Measurements from ENCODE around the gene EML3. TPM values are rescaled to one million over a fixed set of nuclear protein-coding genes. Genes with fewer than 3 reads are reported as not detected.
A peak's percentile ranks its signal among the peaks of the same experiment; 100 is the strongest.
"Not testable (repeated sequence)": the region's sequence is repeated elsewhere in the genome, so short reads cannot be mapped to it uniquely, and the experiment has no call there.

The EML3 gene
- total and polyA plus RNA-seq, 12 donors, result 9.7 to 198 (median 36.3) TPM

DNA sequence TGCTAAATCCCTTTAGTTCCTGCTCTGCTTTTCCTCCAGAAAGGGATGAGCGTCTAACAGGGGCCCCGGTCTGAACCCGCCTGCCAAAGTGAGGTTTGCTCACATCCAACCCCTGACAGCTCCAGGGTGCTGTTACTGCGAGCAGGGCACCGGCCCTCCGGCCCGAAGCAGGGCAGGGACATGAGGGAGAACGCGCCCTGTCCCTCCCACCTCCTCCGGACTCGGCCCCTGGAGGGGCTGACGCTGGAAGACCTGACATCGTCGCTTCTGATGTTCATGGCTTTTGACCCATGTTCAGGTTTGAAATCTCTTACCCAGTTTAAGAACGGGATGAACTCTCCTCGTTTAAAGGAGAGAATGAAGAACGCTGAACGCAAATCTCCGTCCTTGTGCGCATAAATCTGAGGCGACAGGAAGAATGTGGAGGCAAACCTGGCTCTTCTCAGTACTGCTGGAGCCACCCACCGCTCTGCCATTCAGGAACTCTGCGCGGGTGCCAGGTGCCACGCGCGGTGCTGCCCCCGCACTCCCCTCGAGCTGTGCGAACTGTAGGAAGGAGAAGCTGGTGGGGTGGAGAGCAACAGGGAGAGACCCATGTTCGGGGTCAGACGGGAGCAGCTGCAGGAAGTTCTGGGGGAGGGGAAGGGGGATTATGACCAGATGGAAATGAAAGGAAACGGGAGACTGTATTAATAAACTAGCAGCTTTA, 38.1 kb downstream of the EML3 start:
- peaks cover 0 to 58% of the 10 kb centered on the region in 2 donors for H3K36me3 ChIP-seq (replicated peaks in 1 of 2)
- peak in 4 of 7 donors; percentile 38 to 59 (median 55) for DNase-seq
- peak overlapping the region; percentile 43 to 98 (median 85) for H3K27ac ChIP-seq
- H3K9me3 ChIP-seq (replicated peaks in 1 of 3), result no peaks in the 10 kb centered on the region
- intact Hi-C loops (cut with DNase I), result no loop called here
- peaks cover 13 to 45% of the 10 kb centered on the region in 2 donors for H3K4me1 ChIP-seq (replicated peaks in 1 of 2)
- H3K27me3 ChIP-seq, result no peaks in the 10 kb centered on the region
- WGBS, 4 donors, result 0 to 1% (median 1%) methylated on average over 23 to 33 of the region's 33 CpGs
- TF ChIP-seq POLR2A (IDR thresholded peaks at IDR 0.05), result no peak
- TF ChIP-seq, protein P1, sequence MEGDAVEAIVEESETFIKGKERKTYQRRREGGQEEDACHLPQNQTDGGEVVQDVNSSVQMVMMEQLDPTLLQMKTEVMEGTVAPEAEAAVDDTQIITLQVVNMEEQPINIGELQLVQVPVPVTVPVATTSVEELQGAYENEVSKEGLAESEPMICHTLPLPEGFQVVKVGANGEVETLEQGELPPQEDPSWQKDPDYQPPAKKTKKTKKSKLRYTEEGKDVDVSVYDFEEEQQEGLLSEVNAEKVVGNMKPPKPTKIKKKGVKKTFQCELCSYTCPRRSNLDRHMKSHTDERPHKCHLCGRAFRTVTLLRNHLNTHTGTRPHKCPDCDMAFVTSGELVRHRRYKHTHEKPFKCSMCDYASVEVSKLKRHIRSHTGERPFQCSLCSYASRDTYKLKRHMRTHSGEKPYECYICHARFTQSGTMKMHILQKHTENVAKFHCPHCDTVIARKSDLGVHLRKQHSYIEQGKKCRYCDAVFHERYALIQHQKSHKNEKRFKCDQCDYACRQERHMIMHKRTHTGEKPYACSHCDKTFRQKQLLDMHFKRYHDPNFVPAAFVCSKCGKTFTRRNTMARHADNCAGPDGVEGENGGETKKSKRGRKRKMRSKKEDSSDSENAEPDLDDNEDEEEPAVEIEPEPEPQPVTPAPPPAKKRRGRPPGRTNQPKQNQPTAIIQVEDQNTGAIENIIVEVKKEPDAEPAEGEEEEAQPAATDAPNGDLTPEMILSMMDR (IDR thresholded peaks at IDR 0.05), result no peak
- peak overlapping the region in 3 of 4 donors; percentile 2 to 54 (median 41) for H3K4me3 ChIP-seq

DNA sequence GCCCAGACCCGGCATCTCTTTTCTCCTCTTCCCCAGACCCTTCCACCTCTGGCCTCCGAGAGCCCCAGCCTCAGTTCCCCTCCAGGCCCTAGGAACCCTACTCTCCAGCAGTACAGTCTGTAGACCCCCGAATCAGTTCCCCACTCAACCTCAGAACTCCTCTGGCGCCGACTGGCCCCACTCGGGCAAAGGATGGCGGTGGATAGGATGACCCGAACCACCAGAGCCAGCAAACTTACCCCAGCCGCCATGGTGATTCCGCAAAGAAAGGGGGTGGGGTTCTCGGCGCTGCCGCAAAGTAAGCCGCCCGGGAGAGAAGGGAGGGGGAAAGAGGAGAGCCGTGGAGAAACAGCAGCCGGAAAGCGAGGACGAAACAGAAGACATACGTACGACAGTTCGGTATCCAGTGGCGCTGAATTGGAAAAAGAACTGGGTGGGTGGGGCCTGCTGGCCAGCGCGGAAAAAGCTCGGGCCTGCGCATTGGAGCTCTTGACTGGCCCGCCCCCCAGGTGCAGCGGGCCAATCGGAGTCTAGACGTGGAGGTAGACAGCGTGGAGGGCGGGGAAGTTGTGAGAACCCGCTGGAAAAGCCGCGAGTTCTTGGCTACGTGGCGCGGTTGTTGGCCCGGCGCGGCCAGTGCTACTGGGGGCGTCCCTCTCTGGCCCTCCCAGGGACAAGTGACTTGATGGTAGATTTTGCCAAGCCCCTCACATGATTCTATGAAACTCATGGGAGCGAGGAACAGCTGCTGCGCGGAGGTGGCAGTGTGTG, 38.8 kb downstream of the EML3 start, which contains the start of gene EEF1G:
TSS of gene EEF1G (minus strand) at position 300 of the 771 bp plus-strand sequence. CDS start at position 251, 49 bp downstream.
- Histone ChIP-seq H3K27me3 (no peaks in the 10 kb centered on the region), H3K4me3 (peak within 1 kb of the TSS; percentile 64 to 92 (median 83)), H3K4me1 (replicated peaks in 1 of 2) (peaks cover 13 to 45% of the 10 kb centered on the region in 2 donors), H3K9me3 (replicated peaks in 1 of 3) (no peaks in the 10 kb centered on the region), H3K36me3 (replicated peaks in 1 of 2) (peaks cover 0 to 58% of the 10 kb centered on the region in 2 donors), H3K27ac (peak within 1 kb of the TSS; percentile 43 to 98 (median 85))
- TF ChIP-seq, protein P1 (IDR thresholded peaks at IDR 0.05), result peak in 1 of 6 experiments; percentile 9
- peak; percentile 63 to 81 for TF ChIP-seq POLR2A (IDR thresholded peaks at IDR 0.05)
- 0% methylated on average over 31 to 46 of the region's 46 CpGs for WGBS, 4 donors
- DNase-seq, result peak; percentile 98 to 100 (median 99)
- intact Hi-C loops (cut with DNase I), result no loop called here

DNA sequence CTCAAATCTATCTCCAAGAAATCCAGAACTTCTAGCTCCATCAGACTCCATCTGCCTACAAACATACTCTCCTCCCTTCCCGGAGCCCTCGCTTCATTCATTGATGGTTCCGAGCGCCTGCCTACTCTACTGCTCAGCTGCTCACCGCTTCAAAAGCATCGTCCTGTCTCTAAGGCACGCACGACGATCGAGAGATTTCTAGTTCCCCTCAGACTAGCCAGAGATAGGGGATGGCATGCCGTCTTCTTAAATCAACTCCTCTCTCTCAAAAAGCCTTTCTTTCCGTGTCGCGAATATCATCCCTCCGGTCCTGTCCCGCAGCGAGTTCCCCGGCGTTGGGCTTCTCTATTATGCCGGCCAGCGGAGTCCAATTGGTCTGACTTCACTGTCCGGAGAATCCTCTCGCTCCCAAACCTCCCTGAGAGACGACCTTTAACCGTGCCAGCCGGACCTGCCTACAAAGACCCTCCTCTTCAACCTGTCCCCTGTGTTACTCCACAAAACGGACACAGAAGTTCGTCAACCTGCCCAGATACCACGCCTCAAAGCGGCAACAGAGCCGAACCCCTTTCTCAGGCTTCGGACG, 39.5 kb downstream of the EML3 start:
- Histone ChIP-seq H3K4me3 (peak overlapping the region; percentile 64 to 92 (median 83)), H3K27ac (peak overlapping the region in 4 of 5 donors; percentile 67 to 86 (median 70)), H3K36me3 (replicated peaks in 1 of 2) (peaks cover 0 to 58% of the 10 kb centered on the region in 2 donors), H3K27me3 (no peaks in the 10 kb centered on the region), H3K4me1 (replicated peaks in 1 of 2) (peaks cover 13 to 45% of the 10 kb centered on the region in 2 donors), H3K9me3 (replicated peaks in 1 of 3) (no peaks in the 10 kb centered on the region)
- DNase-seq, result peak in 4 of 7 donors; percentile 44 to 57 (median 49)
- WGBS, 4 donors, result 1% methylated on average over 31 to 33 of the region's 33 CpGs
- TF ChIP-seq, protein P1 (IDR thresholded peaks at IDR 0.05), result no peak
- TF ChIP-seq POLR2A (IDR thresholded peaks at IDR 0.05), result no peak
- intact Hi-C loops (cut with DNase I), result no loop called here

DNA sequence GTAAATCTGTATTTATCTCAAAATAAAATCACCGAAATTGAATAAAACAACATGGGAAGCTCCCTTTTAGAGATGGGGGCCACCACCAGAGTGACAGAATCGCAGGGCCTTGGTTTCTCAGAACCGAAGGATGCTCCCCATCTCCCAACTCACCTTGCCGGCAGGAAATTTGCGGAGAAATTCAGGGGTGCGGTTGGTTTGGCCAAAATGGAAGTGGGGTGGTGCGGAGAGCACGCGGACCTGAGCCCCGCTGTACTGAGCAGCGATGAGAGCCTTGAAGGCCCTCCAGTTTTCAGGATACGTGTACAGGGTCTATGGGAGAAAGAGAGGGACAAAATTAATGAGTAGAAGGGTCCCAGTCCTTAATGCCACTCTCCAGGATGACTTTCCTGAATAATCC, 40.1 kb downstream of the EML3 start:
- no peak for DNase-seq
- no peaks in the 10 kb centered on the region for H3K27me3 ChIP-seq
- peaks cover 0 to 61% of the 10 kb centered on the region in 2 donors for H3K36me3 ChIP-seq (replicated peaks in 1 of 2)
- TF ChIP-seq POLR2A (IDR thresholded peaks at IDR 0.05), result no peak
- TF ChIP-seq, protein P1 (IDR thresholded peaks at IDR 0.05), result no peak
- peaks cover 13 to 45% of the 10 kb centered on the region in 2 donors for H3K4me1 ChIP-seq (replicated peaks in 1 of 2)
- intact Hi-C loops (cut with DNase I), result no loop called here
- no peaks in the 10 kb centered on the region for H3K9me3 ChIP-seq (replicated peaks in 1 of 3)
- WGBS, 4 donors, result 68 to 74% (median 70%) methylated on average over 12 of the region's 12 CpGs
- peak overlapping the region in 1 of 4 donors; percentile 74 for H3K4me3 ChIP-seq
- peak overlapping the region in 2 of 5 donors; percentile 67 to 86 for H3K27ac ChIP-seq

DNA sequence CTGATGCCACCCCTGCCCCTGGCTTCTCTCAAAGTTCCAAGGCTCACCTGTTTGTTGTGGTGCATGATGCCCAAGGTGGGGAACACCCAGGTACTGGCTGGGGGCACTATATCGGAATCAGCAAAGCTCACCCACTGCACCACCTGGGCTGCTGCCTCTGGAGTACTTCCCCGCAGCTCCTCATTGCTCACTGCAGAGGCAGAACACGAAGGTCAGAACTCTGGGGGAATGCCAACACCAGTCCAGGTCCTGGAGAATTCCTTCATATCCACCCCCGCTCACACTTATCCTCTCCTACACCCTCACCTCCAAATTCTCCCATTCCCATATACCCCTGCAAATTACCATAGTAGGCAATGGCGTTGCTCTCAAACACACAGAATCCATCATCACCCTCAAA, 41.1 kb downstream of the EML3 start:
- Histone ChIP-seq H3K36me3 (replicated peaks in 1 of 2) (peaks cover 0 to 65% of the 10 kb centered on the region in 2 donors), H3K27ac (peak overlapping the region in 1 of 5 donors; percentile 11), H3K4me1 (replicated peaks in 1 of 2) (peaks cover 13 to 45% of the 10 kb centered on the region in 2 donors)
- H3K9me3 ChIP-seq (replicated peaks in 1 of 3); intact Hi-C loops (cut with DNase I); H3K4me3 ChIP-seq; H3K27me3 ChIP-seq: not testable (repeated sequence)
- 46 to 70% (median 57%) methylated on average over 5 of the region's 5 CpGs for WGBS, 4 donors
- DNase-seq, result peak in 2 of 7 donors; percentile 53 to 60

DNA sequence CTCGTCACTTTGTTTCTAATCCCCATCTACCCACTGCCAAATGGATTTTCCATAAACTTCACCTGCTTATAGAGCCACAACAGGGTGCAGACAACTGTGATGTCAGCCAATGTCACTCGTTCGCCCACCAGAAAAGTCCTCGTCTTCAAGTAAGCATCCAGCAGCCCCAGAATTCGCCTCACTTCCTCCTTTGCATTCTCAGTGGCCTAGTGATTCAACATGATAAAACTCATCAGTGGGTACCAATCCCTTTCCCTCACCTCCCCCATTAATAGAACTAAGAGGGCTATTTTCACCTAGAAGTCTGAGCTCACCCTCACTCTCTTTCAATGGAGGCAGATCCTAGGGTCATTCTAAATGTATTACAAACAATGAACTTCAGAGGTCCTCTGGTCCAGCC, 41.7 kb downstream of the EML3 start:
- H3K4me3 ChIP-seq; H3K27me3 ChIP-seq; DNase-seq; H3K9me3 ChIP-seq (replicated peaks in 1 of 3); intact Hi-C loops (cut with DNase I): not testable (repeated sequence)
- WGBS, 4 donors, result 80 to 95% (median 89%) methylated on average over 5 of the region's 5 CpGs
- Histone ChIP-seq H3K27ac (peak overlapping the region in 1 of 5 donors; percentile 11), H3K4me1 (replicated peaks in 1 of 2) (peaks cover 13 to 40% of the 10 kb centered on the region in 2 donors), H3K36me3 (replicated peaks in 1 of 2) (peaks cover 0 to 66% of the 10 kb centered on the region in 2 donors)
